ENCODE results near the gene MRPL16.

Gene MRPL16

DNA sequence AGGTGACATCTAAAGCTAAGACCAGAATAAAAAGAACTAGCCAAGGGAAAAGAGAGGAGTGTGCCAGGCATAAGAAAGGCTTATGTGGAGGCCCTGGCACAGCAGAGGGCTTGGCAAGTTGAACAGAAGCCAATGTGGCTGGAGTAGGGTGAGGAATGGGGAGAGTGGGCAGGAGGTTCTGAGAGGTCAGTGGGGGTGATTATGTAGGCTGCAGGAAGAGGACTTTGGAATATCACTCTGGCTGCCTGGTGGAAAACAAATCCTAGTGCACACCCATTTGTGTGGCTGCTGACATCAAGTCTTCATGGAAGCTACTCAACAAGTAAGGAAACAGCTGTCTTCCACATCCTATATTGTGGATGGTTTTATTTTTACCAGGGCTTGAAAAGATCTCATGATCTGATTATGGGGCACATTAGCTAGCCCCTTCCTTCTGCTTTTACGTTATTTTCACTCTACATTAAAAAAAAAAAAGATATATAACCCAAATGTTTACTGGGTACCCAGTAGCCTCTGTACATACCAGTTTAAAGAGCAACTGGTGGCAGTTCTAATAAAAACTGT lies 3.4 kb downstream of the MRPL16 start:
- Histone ChIP-seq H3K79me1 (ENCODE audit: low read length) (peaks cover 4% of the 10 kb centered on the region), H3K9ac (ENCODE audit: low read length) (no peak overlapping the region), H3K4ac (ENCODE audit: low read depth, low read length) (no peak overlapping the region), H3K4me2 (ENCODE audit: low read length) (no peak overlapping the region), H4K8ac (ENCODE audit: low read depth, low read length) (no peak overlapping the region), H2BK5ac (ENCODE audit: low read depth, low read length, poor library complexity) (no peak overlapping the region), H3K27me3 (ENCODE audit: insufficient read depth, low read length) (no peaks in the 10 kb centered on the region), H2AFZ (ENCODE audit: insufficient read depth, low read length, poor library complexity) (no peak overlapping the region), H3K36me3 (ENCODE audit: control insufficient read depth in 1 of 2, insufficient read depth in 2 of 2, low read length in 2 of 2) (peaks cover 10 to 33% of the 10 kb centered on the region in 2 experiments), H3K9me3 (ENCODE audit: insufficient read depth, low read depth, low read length) (no peaks in the 10 kb centered on the region), H4K91ac (ENCODE audit: low read depth, low read length) (no peak overlapping the region), H3K14ac (ENCODE audit: low read length) (no peak overlapping the region), H2AK5ac (ENCODE audit: low read length) (no peak overlapping the region), H4K12ac (ENCODE audit: low read depth, low read length) (no peak overlapping the region), H3K23ac (ENCODE audit: low read length) (no peak overlapping the region), H3K27ac (ENCODE audit: low read depth, low read length) (no peak overlapping the region), H3K4me1 (ENCODE audit: control insufficient read depth in 1 of 2, insufficient read depth in 2 of 2, low read length in 2 of 2) (peaks cover 0 to 4% of the 10 kb centered on the region in 2 experiments), H3K79me2 (ENCODE audit: control insufficient read depth, insufficient read depth, low read length, poor library complexity) (no peaks in the 10 kb centered on the region), H3K4me3 (ENCODE audit: low read depth, low read length) (no peak overlapping the region), H2BK12ac (ENCODE audit: low read length) (no peak overlapping the region), H2BK120ac (ENCODE audit: insufficient read depth, low read length, poor library complexity) (no peak overlapping the region), H3K18ac (ENCODE audit: low read length) (no peak overlapping the region)
- DNase-seq = no peak
- WGBS (ENCODE audit: extremely low coverage, insufficient coverage, insufficient read length) = no CpG with 5 or more reads among the region's 1 CpG

DNA sequence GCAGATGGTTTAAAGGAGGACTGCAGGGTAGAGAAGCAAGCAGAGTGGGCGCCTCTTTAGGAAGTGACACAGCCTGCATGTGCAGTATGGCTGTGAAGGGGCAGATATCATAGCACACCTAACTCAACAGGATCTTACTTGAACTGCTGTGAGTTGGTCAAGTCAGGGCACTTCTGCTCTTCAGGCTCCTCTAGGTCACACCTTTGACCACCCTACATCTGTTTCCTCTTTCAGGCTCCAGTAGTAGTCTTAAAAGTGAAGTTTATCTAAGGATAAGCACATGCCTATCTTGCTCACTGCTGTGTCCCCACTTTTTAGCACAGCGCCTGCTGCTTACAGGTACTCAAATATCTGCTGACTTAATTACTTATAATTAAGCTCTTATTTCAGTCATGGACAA lies 6.5 kb downstream of the MRPL16 start:
- H2AK5ac ChIP-seq (ENCODE audit: low read length) = no peak overlapping the region
- no peaks in the 10 kb centered on the region for H3K9me3 ChIP-seq (ENCODE audit: insufficient read depth, low read depth, low read length)

DNA sequence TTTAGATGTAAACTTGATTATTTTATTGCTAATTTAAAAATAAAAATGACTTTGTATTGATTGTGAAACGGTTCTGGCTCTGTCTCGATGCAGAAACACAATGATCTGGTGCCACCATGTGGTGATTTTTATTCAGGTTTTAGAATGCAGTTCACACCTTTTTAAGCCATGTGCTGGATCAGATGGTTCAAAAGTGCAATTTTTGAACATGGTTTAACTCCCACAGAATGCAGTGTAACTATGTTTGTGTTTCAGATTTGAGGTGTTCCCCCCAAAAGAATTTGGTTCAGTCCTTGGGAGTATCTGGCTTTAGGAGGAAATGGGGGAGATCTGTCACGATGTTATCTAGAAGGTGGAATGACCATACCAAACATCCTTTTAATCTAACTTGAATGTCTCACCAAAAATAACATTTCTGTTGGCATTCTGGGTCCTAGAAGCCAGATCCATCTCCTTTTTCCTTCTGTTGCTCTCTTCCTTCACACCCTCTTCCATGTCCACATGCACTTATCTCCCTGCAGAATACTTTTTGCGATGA lies 7.9 kb downstream of the MRPL16 start:
- H4K12ac ChIP-seq (ENCODE audit: low read depth, low read length) = no peak overlapping the region
- no peaks in the 10 kb centered on the region for H3K4me1 ChIP-seq (ENCODE audit: control insufficient read depth in 1 of 2, insufficient read depth in 2 of 2, low read length in 2 of 2)
- H2BK5ac ChIP-seq (ENCODE audit: low read depth, low read length, poor library complexity) = no peak overlapping the region
- H3K36me3 ChIP-seq (ENCODE audit: control insufficient read depth in 1 of 2, insufficient read depth in 2 of 2, low read length in 2 of 2) = peaks cover 16 to 44% of the 10 kb centered on the region in 2 experiments
- H2AFZ ChIP-seq (ENCODE audit: insufficient read depth, low read length, poor library complexity) = no peak overlapping the region
- no peak overlapping the region for H2BK12ac ChIP-seq (ENCODE audit: low read length)
- no peaks in the 10 kb centered on the region for H3K79me1 ChIP-seq (ENCODE audit: low read length)
- H2AK5ac ChIP-seq (ENCODE audit: low read length) = no peak overlapping the region
- WGBS (ENCODE audit: extremely low coverage, insufficient coverage, insufficient read length) = no CpG with 5 or more reads among the region's 4 CpGs
- no peak overlapping the region for H3K4ac ChIP-seq (ENCODE audit: low read depth, low read length)
- H2BK120ac ChIP-seq (ENCODE audit: insufficient read depth, low read length, poor library complexity) = no peak overlapping the region
- no peak overlapping the region for H3K23ac ChIP-seq (ENCODE audit: low read length)
- H3K4me2 ChIP-seq (ENCODE audit: low read length) = no peak overlapping the region
- H3K4me3 ChIP-seq (ENCODE audit: low read depth, low read length) = no peak overlapping the region
- H3K14ac ChIP-seq (ENCODE audit: low read length) = no peak overlapping the region
- no peak overlapping the region for H3K18ac ChIP-seq (ENCODE audit: low read length)
- H3K79me2 ChIP-seq (ENCODE audit: control insufficient read depth, insufficient read depth, low read length, poor library complexity) = no peaks in the 10 kb centered on the region
- H3K9me3 ChIP-seq (ENCODE audit: insufficient read depth, low read depth, low read length) = no peaks in the 10 kb centered on the region
- H3K27ac ChIP-seq (ENCODE audit: low read depth, low read length) = no peak overlapping the region
- no peak overlapping the region for H4K91ac ChIP-seq (ENCODE audit: low read depth, low read length)
- H3K9ac ChIP-seq (ENCODE audit: low read length) = no peak overlapping the region
- DNase-seq = peak; percentile 9 to 70
- no peaks in the 10 kb centered on the region for H3K27me3 ChIP-seq (ENCODE audit: insufficient read depth, low read length)
- H4K8ac ChIP-seq (ENCODE audit: low read depth, low read length) = no peak overlapping the region

More for the DNA sequence above, 6.5 kb downstream of the MRPL16 start:
- H3K14ac ChIP-seq (ENCODE audit: low read length) = no peak overlapping the region
- no peak overlapping the region for H3K4me2 ChIP-seq (ENCODE audit: low read length)
- peaks cover 13 to 43% of the 10 kb centered on the region in 2 experiments for H3K36me3 ChIP-seq (ENCODE audit: control insufficient read depth in 1 of 2, insufficient read depth in 2 of 2, low read length in 2 of 2)
- H3K79me1 ChIP-seq (ENCODE audit: low read length) = no peaks in the 10 kb centered on the region
- H3K4ac ChIP-seq (ENCODE audit: low read depth, low read length) = no peak overlapping the region
- no peaks in the 10 kb centered on the region for H3K79me2 ChIP-seq (ENCODE audit: control insufficient read depth, insufficient read depth, low read length, poor library complexity)
- no peak overlapping the region for H4K91ac ChIP-seq (ENCODE audit: low read depth, low read length)
- no peak overlapping the region for H3K18ac ChIP-seq (ENCODE audit: low read length)
- no peak overlapping the region for H3K23ac ChIP-seq (ENCODE audit: low read length)
- no peak overlapping the region for H3K9ac ChIP-seq (ENCODE audit: low read length)
- DNase-seq = no peak
- H3K27me3 ChIP-seq (ENCODE audit: insufficient read depth, low read length) = no peaks in the 10 kb centered on the region
- H3K4me1 ChIP-seq (ENCODE audit: control insufficient read depth in 1 of 2, insufficient read depth in 2 of 2, low read length in 2 of 2) = no peaks in the 10 kb centered on the region
- no CpG with 5 or more reads among the region's 2 CpGs for WGBS (ENCODE audit: extremely low coverage, insufficient coverage, insufficient read length)
- H3K4me3 ChIP-seq (ENCODE audit: low read depth, low read length) = no peak overlapping the region
- H2BK5ac ChIP-seq (ENCODE audit: low read depth, low read length, poor library complexity) = no peak overlapping the region
- no peak overlapping the region for H2BK12ac ChIP-seq (ENCODE audit: low read length)
- H4K8ac ChIP-seq (ENCODE audit: low read depth, low read length) = no peak overlapping the region
- H3K27ac ChIP-seq (ENCODE audit: low read depth, low read length) = no peak overlapping the region
- no peak overlapping the region for H2BK120ac ChIP-seq (ENCODE audit: insufficient read depth, low read length, poor library complexity)
- H2AFZ ChIP-seq (ENCODE audit: insufficient read depth, low read length, poor library complexity) = no peak overlapping the region
- no peak overlapping the region for H4K12ac ChIP-seq (ENCODE audit: low read depth, low read length)

DNA sequence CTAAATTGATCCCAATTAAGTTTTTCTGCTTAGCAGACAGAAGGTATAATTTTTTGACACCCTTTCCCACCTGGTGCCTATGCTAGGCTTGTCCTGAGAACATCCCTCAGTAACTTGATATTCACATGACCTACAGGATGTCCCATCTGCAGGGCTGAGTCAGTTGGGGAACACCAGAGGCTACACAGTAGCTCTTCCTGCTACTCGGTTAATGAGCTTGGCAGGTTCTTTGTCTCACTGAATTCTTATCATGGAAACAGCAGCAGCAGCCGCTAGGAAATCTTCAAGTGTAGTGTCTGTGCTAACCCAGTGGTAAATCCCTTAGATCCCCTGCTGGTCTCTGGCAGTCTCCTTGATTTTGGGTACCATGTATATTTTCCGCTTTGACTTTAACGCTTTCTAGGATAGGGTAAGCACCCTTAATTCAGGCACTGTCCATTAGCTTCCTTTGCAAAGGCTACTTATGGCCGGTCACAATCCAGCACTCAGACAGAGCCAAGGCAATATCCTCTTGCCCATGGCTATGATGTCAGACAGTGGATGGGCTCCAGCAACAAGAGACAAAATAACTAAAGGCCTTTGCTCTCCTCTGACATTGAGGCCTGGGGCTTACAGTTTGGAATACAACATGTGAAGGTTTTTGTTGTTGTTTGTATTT lies 8.5 kb downstream of the MRPL16 start:
- no peak overlapping the region for H2BK5ac ChIP-seq (ENCODE audit: low read depth, low read length, poor library complexity)
- H3K4ac ChIP-seq (ENCODE audit: low read depth, low read length) = no peak overlapping the region
- no peak overlapping the region for H3K4me3 ChIP-seq (ENCODE audit: low read depth, low read length)
- H4K12ac ChIP-seq (ENCODE audit: low read depth, low read length) = no peak overlapping the region
- no peaks in the 10 kb centered on the region for H3K4me1 ChIP-seq (ENCODE audit: control insufficient read depth in 1 of 2, insufficient read depth in 2 of 2, low read length in 2 of 2)
- no peak overlapping the region for H2AFZ ChIP-seq (ENCODE audit: insufficient read depth, low read length, poor library complexity)
- no peak overlapping the region for H3K4me2 ChIP-seq (ENCODE audit: low read length)
- H4K91ac ChIP-seq (ENCODE audit: low read depth, low read length) = no peak overlapping the region
- H3K9me3 ChIP-seq (ENCODE audit: insufficient read depth, low read depth, low read length) = no peaks in the 10 kb centered on the region
- H3K79me1 ChIP-seq (ENCODE audit: low read length) = no peaks in the 10 kb centered on the region
- WGBS (ENCODE audit: extremely low coverage, insufficient coverage, insufficient read length) = no CpG with 5 or more reads among the region's 5 CpGs
- no peak overlapping the region for H3K23ac ChIP-seq (ENCODE audit: low read length)
- H3K79me2 ChIP-seq (ENCODE audit: control insufficient read depth, insufficient read depth, low read length, poor library complexity) = no peaks in the 10 kb centered on the region
- H3K27me3 ChIP-seq (ENCODE audit: insufficient read depth, low read length) = no peaks in the 10 kb centered on the region
- no peak for DNase-seq
- H3K36me3 ChIP-seq (ENCODE audit: control insufficient read depth in 1 of 2, insufficient read depth in 2 of 2, low read length in 2 of 2) = peaks cover 16 to 49% of the 10 kb centered on the region in 2 experiments
- no peak overlapping the region for H3K27ac ChIP-seq (ENCODE audit: low read depth, low read length)
- H2BK12ac ChIP-seq (ENCODE audit: low read length) = no peak overlapping the region
- no peak overlapping the region for H2BK120ac ChIP-seq (ENCODE audit: insufficient read depth, low read length, poor library complexity)
- H3K14ac ChIP-seq (ENCODE audit: low read length) = no peak overlapping the region
- no peak overlapping the region for H3K9ac ChIP-seq (ENCODE audit: low read length)
- no peak overlapping the region for H2AK5ac ChIP-seq (ENCODE audit: low read length)
- H3K18ac ChIP-seq (ENCODE audit: low read length) = no peak overlapping the region
- H4K8ac ChIP-seq (ENCODE audit: low read depth, low read length) = no peak overlapping the region
